H1 (cell line): ENCODE data around the gene TNIK. TPM values are rescaled to one million over a fixed set of nuclear protein-coding genes. Genes with fewer than 3 reads are reported as not detected.

Experiments
- CTCF ChIA-PET: fragments of 300-600 bp; sonication (Branson Sonifier 250); formaldehyde crosslinking; loops from one replicate; lab custom pipeline; 2021; ENCODE audit not compliant: partially characterized antibody; lab: Charles Lee
- POLR2A ChIA-PET: fragments of 300-600 bp; sonication (Branson Sonifier 250); formaldehyde crosslinking; loops from one replicate; lab custom pipeline; 2021; ENCODE audit warnings: inconsistent platforms; ENCODE audit not compliant: partially characterized antibody; lab: Charles Lee
- DNase-seq, 2 experiments: peaks; one replicate each; pipeline versions ENCODE4 v3.0.0 to v3.0.0-alpha.2; 2010 to 2022; ENCODE audit warnings: low spot score in 2 of 2, low read depth in 1 of 2, mixed read lengths in 1 of 2
- FAIRE-seq: peaks from 2 replicates; lab custom pipeline; 2011; peaks lifted over from hg19 to GRCh38; lab: Jason Lieb, UNC
- H2AFZ ChIP-seq: 2 replicates; pipeline ENCODE4 v1.8.1; 2012; ENCODE audit warnings: low read length, inconsistent platforms
- H2AK5ac ChIP-seq: 2 replicates; pipeline ENCODE4 v1.6.1; 2013; ENCODE audit warnings: low read depth, low read length
- H2BK120ac ChIP-seq: replicated peaks from 2 replicates; pipeline ENCODE3; 2013; ENCODE audit warnings: low read depth, low read length, inconsistent platforms
- H2BK12ac ChIP-seq: 2 replicates; pipeline ENCODE4 v1.6.1; 2013; ENCODE audit warnings: low read depth, low read length
- H2BK15ac ChIP-seq: 2 replicates; pipeline ENCODE4 v1.6.1; 2013; ENCODE audit warnings: low read length
- H2BK20ac ChIP-seq: 2 replicates; pipeline ENCODE4 v1.6.1; 2013; ENCODE audit warnings: low read length
- H2BK5ac ChIP-seq: 2 replicates; pipeline ENCODE4 v1.6.1; 2013; ENCODE audit warnings: low read depth, low read length
- H3K14ac ChIP-seq: 2 replicates; pipeline ENCODE4 v1.6.1; 2013; ENCODE audit warnings: inconsistent platforms; ENCODE audit not compliant: insufficient read length
- H3K18ac ChIP-seq: 2 replicates; pipeline ENCODE4 v1.6.1; 2013; ENCODE audit warnings: low read length; ENCODE audit errors: extremely low read depth
- H3K23ac ChIP-seq: 2 replicates; pipeline ENCODE4 v1.6.1; 2013; ENCODE audit warnings: inconsistent platforms; ENCODE audit not compliant: insufficient read length
- H3K23me2 ChIP-seq: 2 replicates; pipeline ENCODE4 v1.6.1; 2013; ENCODE audit warnings: low read depth, low read length
- H3K27ac ChIP-seq: 2 replicates; pipeline ENCODE4 v1.6.1; 2011; ENCODE audit warnings: low read depth, low read length, inconsistent platforms
- H3K27me3 ChIP-seq, 4 experiments: replicated peaks in 1 of 4; 1 replicate in 1 of 4; 2 replicates in 3 of 4; pipeline versions ENCODE4 v1.6.1 to v1.8.1; 2011 to 2013; ENCODE audit warnings: low read length in 3 of 4, mild to moderate bottlenecking in 3 of 4, inconsistent platforms in 2 of 4, mixed read lengths in 2 of 4, moderate library complexity in 1 of 4; ENCODE audit not compliant: control insufficient read depth in 3 of 4, insufficient read depth in 3 of 4; ENCODE audit errors: extremely low read depth in 1 of 4
- H3K36me3 ChIP-seq, 4 experiments: 2 replicates each; pipeline versions ENCODE4 v1.6.1 to v1.8.1; 2011 to 2013; ENCODE audit warnings: mild to moderate bottlenecking in 4 of 4, low read length in 3 of 4, moderate library complexity in 2 of 4, control low read depth in 1 of 4, inconsistent platforms in 1 of 4; ENCODE audit not compliant: insufficient read depth in 4 of 4, control insufficient read depth in 2 of 4
- H3K4ac ChIP-seq: replicated peaks from 2 replicates; pipeline ENCODE3; 2013; ENCODE audit warnings: low read length, low read depth, mixed read lengths, inconsistent platforms; ENCODE audit not compliant: insufficient read length
- H3K4me1 ChIP-seq, 4 experiments: replicated peaks in 1 of 4; 1 replicate in 1 of 4; 2 replicates in 3 of 4; pipeline versions ENCODE4 v1.6.1 to v1.8.1; 2011 to 2013; ENCODE audit warnings: low read length in 3 of 4, inconsistent platforms in 2 of 4, mixed read lengths in 1 of 4; ENCODE audit not compliant: insufficient read depth in 4 of 4, control insufficient read depth in 3 of 4
- H3K4me2 ChIP-seq, 2 experiments: 2 replicates each; pipeline versions ENCODE4 v1.6.1 to v1.8.1; 2011 to 2013; ENCODE audit warnings: low read depth in 2 of 2, low read length in 2 of 2, control low read depth in 1 of 2, inconsistent platforms in 1 of 2, mild to moderate bottlenecking in 1 of 2; ENCODE audit not compliant: insufficient read depth in 1 of 2
- H3K4me3 ChIP-seq, 4 experiments: fragments of 200-600, 300-600 bp in 1 of 4; sonication (generic), shearing (Covaris generic), sonication (Bioruptor Twin) in 1 of 4; 2 replicates each; pipeline versions ENCODE4 v1.5.1 to v1.8.1; 2011 to 2016; ENCODE audit warnings: low read length in 4 of 4, low read depth in 3 of 4, control low read depth in 2 of 4, inconsistent platforms in 2 of 4, mild to moderate bottlenecking in 2 of 4, mixed read lengths in 1 of 4, moderate library complexity in 1 of 4; ENCODE audit not compliant: insufficient read depth in 2 of 4; ENCODE audit errors: extremely low read depth in 1 of 4
- H3K56ac ChIP-seq: replicated peaks from 2 replicates; pipeline ENCODE3; 2013; ENCODE audit warnings: low read depth, mild to moderate bottlenecking, mixed read lengths, low read length, inconsistent platforms; ENCODE audit not compliant: insufficient read length
- H3K79me1 ChIP-seq: 2 replicates; pipeline ENCODE4 v1.6.1; 2013; ENCODE audit warnings: low read depth, low read length, control low read depth
- H3K79me2 ChIP-seq, 2 experiments: 2 replicates each; pipeline versions ENCODE4 v1.6.1 to v1.8.1; 2012 to 2013; ENCODE audit warnings: low read length in 2 of 2, mild to moderate bottlenecking in 2 of 2, inconsistent platforms in 1 of 2; ENCODE audit not compliant: insufficient read depth in 2 of 2, control insufficient read depth in 1 of 2
- H3K9ac ChIP-seq, 4 experiments: replicated peaks in 1 of 4; 1 replicate in 1 of 4; 2 replicates in 3 of 4; pipeline versions ENCODE4 v1.6.1 to v1.8.1; 2011 to 2013; ENCODE audit warnings: low read depth in 3 of 4, low read length in 3 of 4, control low read depth in 2 of 4, mild to moderate bottlenecking in 2 of 4, moderate library complexity in 2 of 4, inconsistent platforms in 1 of 4; ENCODE audit errors: extremely low read depth in 1 of 4
- H3K9me3 ChIP-seq, 2 experiments: 2 replicates each; pipeline versions ENCODE4 v1.6.1 to v1.8.1; 2012 to 2013; ENCODE audit warnings: mild to moderate bottlenecking in 2 of 2, moderate library complexity in 2 of 2, control low read depth in 1 of 2, inconsistent platforms in 1 of 2, low read depth in 1 of 2, low read length in 1 of 2, mixed read lengths in 1 of 2; ENCODE audit not compliant: insufficient read depth in 2 of 2
- H4K20me1 ChIP-seq, 2 experiments: replicated peaks in 1 of 2; 2 replicates each; pipeline versions ENCODE3 to v1.8.1; 2011 to 2013; ENCODE audit warnings: inconsistent platforms in 2 of 2, low read length in 2 of 2, mild to moderate bottlenecking in 1 of 2; ENCODE audit not compliant: insufficient read depth in 2 of 2, control insufficient read depth in 1 of 2
- H4K5ac ChIP-seq: 2 replicates; pipeline ENCODE4 v1.6.1; 2013; ENCODE audit warnings: low read length, low read depth, mixed read lengths, inconsistent platforms; ENCODE audit not compliant: insufficient read length
- H4K8ac ChIP-seq: 2 replicates; pipeline ENCODE4 v1.8.0; 2013; ENCODE audit warnings: mild to moderate bottlenecking, moderate library complexity, low read length, inconsistent platforms; ENCODE audit not compliant: insufficient read depth; ENCODE audit errors: extremely low read depth
- H4K91ac ChIP-seq: replicated peaks from 2 replicates; pipeline ENCODE3; 2013; ENCODE audit warnings: low read length, mixed read lengths, inconsistent platforms; ENCODE audit not compliant: insufficient read length
- KDM5A ChIP-seq: fragments of 200-600 bp; IDR thresholded peaks from 2 replicates; pipeline ENCODE4 v1.7.1; 2012; ENCODE audit warnings: mild to moderate bottlenecking, low read length, inconsistent platforms, mixed read lengths
- RNF2 ChIP-seq: fragments of 200-900, 300-1000 bp; sonication (generic); IDR thresholded peaks from 2 replicates; pipeline ENCODE4 v1.7.1; 2016; ENCODE audit warnings: borderline replicate concordance, low read depth, mild to moderate bottlenecking, antibody characterized with exemption, low read length; ENCODE audit not compliant: poor library complexity, severe bottlenecking; ENCODE audit errors: missing control alignments
- SAP30 ChIP-seq: fragments of 300-600 bp; sonication (generic); IDR thresholded peaks from 2 replicates; pipeline ENCODE4 v1.7.1; 2012; ENCODE audit warnings: low read length, moderate library complexity, mild to moderate bottlenecking, inconsistent platforms; ENCODE audit not compliant: insufficient read depth, insufficient replicate concordance
- WGBS, 2 experiments: shearing (Covaris generic) in 1 of 2; methylation state at CpG; one replicate each; pipeline versions ENCODE4 v1.1.6 to v1.1.7; 2013 to 2015; ENCODE audit warnings: low lambda C conversion rate in 2 of 2, mixed read lengths in 2 of 2, inconsistent platforms in 1 of 2, low coverage in 1 of 2, missing lambda C conversion rate in 1 of 2; ENCODE audit not compliant: insufficient replicate concordance in 2 of 2, insufficient coverage in 1 of 2, insufficient read length in 1 of 2; ENCODE audit errors: extremely low coverage in 1 of 2, missing lambda C conversion rate in 1 of 2; 5-methylcytosine and 5-hydroxymethylcytosine counted together
- polyA plus RNA-seq, 7 experiments: library from polyadenylated mRNA; depleted of rRNA in 3 of 7; stranded (reverse) in 5 of 7; unstranded in 2 of 7; fragments of >200 nt in 5 of 7; fragments of 200-250 nt in 2 of 7; gene quantifications; 1 replicate in 5 of 7; 2 replicates in 1 of 7; 4 replicates in 1 of 7; pipeline versions ENCODE4 v1.2.1 to v1.2.3, GENCODE V29; 2011 to 2013; ENCODE audit warnings: missing spikeins in 2 of 7, mixed read lengths in 2 of 7
- total RNA-seq: library from RNA; stranded (reverse); fragmentation: NEBNext Ultra II Directional; extraction: Animal tissue kit (Norgen Biotek cat#: 25700); gene quantifications from 2 replicates; pipeline ENCODE4 v1.2.1, GENCODE V29; 2021

TNIK gene
- total and polyA plus RNA-seq, 2 of the 8 experiments (the other 6 are each of a cell fraction or from before 2014, with no cell fraction given), result 7.4 to 42.0 TPM

- FAIRE-seq (no peak), DNase-seq (no peak)
- Histone ChIP-seq H4K20me1 (no peaks in the 10 kb centered on the region), H3K9ac (no peak overlapping the region), H3K4me1 (peaks cover 0 to 5% (median 0%) of the 10 kb centered on the region in 4 experiments; a peak in 1 of 7 replicates), H4K8ac (no peak overlapping the region), H2BK20ac (no peak overlapping the region), H2AK5ac (no peak overlapping the region), H3K23ac (no peak overlapping the region), H3K56ac (no peak overlapping the region), H3K18ac (no peak overlapping the region), H3K14ac (no peak overlapping the region), H3K4me3 (no peak overlapping the region), H3K27me3 (no peaks in the 10 kb centered on the region), H3K9me3 (no peaks in the 10 kb centered on the region; a peak in 1 of 4 replicates), H4K91ac (no peak overlapping the region), H3K27ac (no peak overlapping the region), H3K4me2 (no peak overlapping the region), H3K4ac (no peak overlapping the region), H2AFZ (no peak overlapping the region), H3K23me2 (no peaks in the 10 kb centered on the region; the same call in 1 of the 2 replicates), H3K79me1 (no peaks in the 10 kb centered on the region), H2BK120ac (no peak overlapping the region), H3K36me3 (no peaks in the 10 kb centered on the region), H2BK12ac (no peak overlapping the region), H4K5ac (no peak overlapping the region), H2BK5ac (no peak overlapping the region), H3K79me2 (0 out of 4 replicates have a peak, but pooled peaks cover 0 to 3% of the 10 kb centered on the region in 2 experiments), H2BK15ac (no peak overlapping the region)
- CTCF ChIA-PET, result interaction anchor here (0.8 kb wide), 1 partner anchor 210 kb away, joined by 3 read pairs; no protein-coding TSS in a partner anchor
- POLR2A ChIA-PET, result no interaction called here
- WGBS, 2 experiments, result 68% methylated on average over 2 of the region's 2 CpGs; no CpG with 5 or more reads in 1 of the 2 experiments
- TF ChIP-seq SAP30 (no peak), RNF2 (no peak), KDM5A (no peak)
These were observed 217.3 kb downstream of the TNIK start for GRCh38 chr3:171242951-171243350.
